Adrenal gland (tissue), 12 donors: ENCODE results near the gene ETFDH. TPM values are rescaled to one million over a fixed set of nuclear protein-coding genes. Genes with fewer than 3 reads are reported as not detected.

Experiments
- DNase-seq, 7 donors: peaks; one replicate each; pipeline ENCODE4 v3.0.0-alpha.2; 2019 to 2020
- H3K27ac ChIP-seq, 5 donors: fragments of 200-600 bp; sonication (generic) in 4 of 5; 1 replicate in 3 of 5; 2 replicates in 2 of 5; pipeline versions ENCODE4 v1.5.1 to v1.8.0; 2016 to 2020; ENCODE audit warnings: mild to moderate bottlenecking in 1 of 5
- H3K27me3 ChIP-seq: fragments of 200-600 bp; 2 replicates; pipeline ENCODE4 v1.8.0; 2021
- H3K36me3 ChIP-seq, 2 donors: fragments of 200-600 bp; replicated peaks in 1 of 2; 1 replicate in 1 of 2; 2 replicates in 1 of 2; pipeline versions ENCODE4 v1.5.1 to v1.8.0; 2018 to 2022
- H3K4me1 ChIP-seq, 2 donors: fragments of 200-600 bp; replicated peaks in 1 of 2; 1 replicate in 1 of 2; 2 replicates in 1 of 2; pipeline versions ENCODE4 v1.5.1 to v1.8.0; 2018 to 2021
- H3K4me3 ChIP-seq, 4 donors: fragments of 200-600 bp; sonication (generic) in 3 of 4; one replicate each; pipeline ENCODE4 v1.5.1; 2016 to 2018
- H3K9me3 ChIP-seq, 3 donors: fragments of 200-600 bp; sonication (generic) in 1 of 3; replicated peaks in 1 of 3; 1 replicate in 2 of 3; 2 replicates in 1 of 3; pipeline versions ENCODE4 v1.5.1 to v1.8.0; 2016 to 2021
- POLR2A ChIP-seq, 2 donors: fragments of 450-650 bp; IDR thresholded peaks; one replicate each; pipeline ENCODE4 v1.6.1; 2017; ENCODE audit warnings: antibody characterized with exemption in 2 of 2, mild to moderate bottlenecking in 2 of 2, moderate library complexity in 1 of 2
- WGBS, 4 donors: extraction: QIAGEN DNeasy Blood & Tissue Kit in 2 of 4; methylation state at CpG; one replicate each; pipeline versions ENCODE4 v1.1.5 to v1.1.7; 2013 to 2017; 5-methylcytosine and 5-hydroxymethylcytosine counted together
- intact Hi-C, 2 donors: fragments of 100-400 bp; cut with DNase I; formaldehyde crosslinking; loops; one replicate each; pipeline versions ENCODE4 v1.14.1 to v1.15.0; 2022 to 2023
- polyA plus RNA-seq, 3 donors: library from polyadenylated mRNA; stranded (reverse); fragments of 200-250 nt in 2 of 3; fragments of 350-450 nt in 1 of 3; fragmentation: Illumina TruSeq in 1 of 3; extraction: RNeasy Lipid Tissue Mini Kit (QIAGEN cat#74804) in 1 of 3; gene quantifications; one replicate each; pipeline ENCODE4 v1.2.3, GENCODE V29; 2013 to 2014
- total RNA-seq, 9 donors: library from RNA; depleted of rRNA in 4 of 9; stranded (reverse); fragments of >200 nt in 4 of 9; fragments of 120-200 nt in 1 of 9; fragmentation: NEBNext Ultra II Directional in 1 of 9; extraction: Animal tissue kit (Norgen Biotek cat#: 25700) in 1 of 9; gene quantifications; one replicate each; pipeline versions ENCODE4 v1.1.0 to v1.2.4, GENCODE V29; 2013 to 2023
- TF ChIP-seq, protein P1 (sequence below), 6 experiments: fragments of 450-650 bp in 4 of 6; fragments of 200-600 bp in 2 of 6; sonication (generic) in 1 of 6; IDR thresholded peaks; 1 replicate in 5 of 6; 2 replicates in 1 of 6; pipeline versions ENCODE4 v1.5.1 to v1.8.0; 2016 to 2021; ENCODE audit warnings: antibody characterized with exemption in 6 of 6, mild to moderate bottlenecking in 2 of 6, moderate library complexity in 1 of 6
- donor health status: healthy with polysubstance abuse.
- donor health status: Bipolar disorder and iron deficiency.
- donor health status: DM: yes; HTN: yes; CAD: no.
- donor health status: DM: no; HTN: no; CAD: no.
- donor health status: DM: no; HTN: no; CAD: no.
- donor health status: DM: yes; HTN: yes; CAD: no.

ETFDH gene
- total and polyA plus RNA-seq, 12 donors: 22.7 to 166 (median 86.4) TPM

DNA sequence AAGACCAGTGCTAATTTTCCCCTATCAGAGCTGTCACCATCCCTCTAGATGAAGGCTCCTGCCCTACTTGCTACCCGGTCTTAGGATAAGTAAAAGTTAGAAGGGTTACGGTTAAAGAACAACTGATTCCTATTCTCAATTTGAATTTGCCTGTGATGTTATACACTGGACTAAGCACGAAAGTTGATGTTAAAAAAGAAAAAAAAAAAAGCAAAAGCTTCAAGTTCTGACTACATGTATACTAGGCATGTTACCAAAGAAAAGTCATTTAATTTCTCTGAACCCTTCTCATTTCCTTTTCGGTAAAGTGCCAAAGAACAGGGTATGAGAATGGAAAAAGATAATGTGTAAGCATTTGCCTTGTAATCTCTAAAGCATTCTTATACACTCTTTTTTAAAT is 52.5 kb downstream of the ETFDH start:
- intact Hi-C loops: loop anchor here (5.0 to 10.0 kb wide), 2 partner anchors 463 to 480 kb away; no protein-coding TSS in a partner anchor

DNA sequence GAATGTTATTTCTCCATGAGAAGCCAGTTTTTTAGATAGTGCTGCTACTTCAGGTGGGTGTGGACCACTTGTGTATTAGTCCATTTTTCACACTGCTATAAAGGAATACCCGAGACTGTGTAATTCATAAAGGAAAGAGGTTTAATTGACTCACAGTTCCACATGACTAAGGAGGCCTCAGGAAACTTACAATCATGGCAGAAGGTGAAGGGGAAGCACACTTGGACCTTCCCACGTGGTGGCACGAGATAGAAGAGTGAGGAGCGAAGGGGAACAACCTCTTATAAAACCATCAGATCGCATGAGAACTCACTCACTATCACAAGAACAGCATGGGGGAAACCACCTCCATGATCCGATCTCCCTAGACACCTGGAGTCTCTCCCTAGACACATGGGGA is 54.5 kb downstream of the ETFDH start:
- H3K4me1 ChIP-seq: peaks cover 6 to 12% of the 10 kb centered on the region in 2 donors
- H3K27ac ChIP-seq: no peak overlapping the region
- no peak for TF ChIP-seq POLR2A (IDR thresholded peaks at IDR 0.05)
- TF ChIP-seq, protein P1, sequence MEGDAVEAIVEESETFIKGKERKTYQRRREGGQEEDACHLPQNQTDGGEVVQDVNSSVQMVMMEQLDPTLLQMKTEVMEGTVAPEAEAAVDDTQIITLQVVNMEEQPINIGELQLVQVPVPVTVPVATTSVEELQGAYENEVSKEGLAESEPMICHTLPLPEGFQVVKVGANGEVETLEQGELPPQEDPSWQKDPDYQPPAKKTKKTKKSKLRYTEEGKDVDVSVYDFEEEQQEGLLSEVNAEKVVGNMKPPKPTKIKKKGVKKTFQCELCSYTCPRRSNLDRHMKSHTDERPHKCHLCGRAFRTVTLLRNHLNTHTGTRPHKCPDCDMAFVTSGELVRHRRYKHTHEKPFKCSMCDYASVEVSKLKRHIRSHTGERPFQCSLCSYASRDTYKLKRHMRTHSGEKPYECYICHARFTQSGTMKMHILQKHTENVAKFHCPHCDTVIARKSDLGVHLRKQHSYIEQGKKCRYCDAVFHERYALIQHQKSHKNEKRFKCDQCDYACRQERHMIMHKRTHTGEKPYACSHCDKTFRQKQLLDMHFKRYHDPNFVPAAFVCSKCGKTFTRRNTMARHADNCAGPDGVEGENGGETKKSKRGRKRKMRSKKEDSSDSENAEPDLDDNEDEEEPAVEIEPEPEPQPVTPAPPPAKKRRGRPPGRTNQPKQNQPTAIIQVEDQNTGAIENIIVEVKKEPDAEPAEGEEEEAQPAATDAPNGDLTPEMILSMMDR (IDR thresholded peaks at IDR 0.05): no peak
- WGBS, 4 donors: 64 to 78% (median 68%) methylated on average over 6 of the region's 6 CpGs
- no peaks in the 10 kb centered on the region for H3K27me3 ChIP-seq
- no peaks in the 10 kb centered on the region for H3K36me3 ChIP-seq
- no peak for DNase-seq
- intact Hi-C loops: loop anchor here in 1 of 2 donors (10.0 kb wide), 1 partner anchor 478 kb away; no protein-coding TSS in a partner anchor
- no peaks in the 10 kb centered on the region for H3K9me3 ChIP-seq
- no peak overlapping the region for H3K4me3 ChIP-seq

More for the DNA sequence above, 52.5 kb downstream of the ETFDH start:
- WGBS, 4 donors: 83 to 89% (median 85%) methylated on average over 4 of the region's 4 CpGs
- peaks cover 0 to 9% of the 10 kb centered on the region in 2 donors for H3K36me3 ChIP-seq
- H3K4me1 ChIP-seq: peaks cover 6 to 13% of the 10 kb centered on the region in 2 donors
- no peak overlapping the region for H3K27ac ChIP-seq
- H3K27me3 ChIP-seq: no peaks in the 10 kb centered on the region
- no peak for DNase-seq
- TF ChIP-seq, protein P1 (IDR thresholded peaks at IDR 0.05): no peak
- no peak for TF ChIP-seq POLR2A (IDR thresholded peaks at IDR 0.05)
- H3K9me3 ChIP-seq: no peaks in the 10 kb centered on the region
- no peak overlapping the region for H3K4me3 ChIP-seq

DNA sequence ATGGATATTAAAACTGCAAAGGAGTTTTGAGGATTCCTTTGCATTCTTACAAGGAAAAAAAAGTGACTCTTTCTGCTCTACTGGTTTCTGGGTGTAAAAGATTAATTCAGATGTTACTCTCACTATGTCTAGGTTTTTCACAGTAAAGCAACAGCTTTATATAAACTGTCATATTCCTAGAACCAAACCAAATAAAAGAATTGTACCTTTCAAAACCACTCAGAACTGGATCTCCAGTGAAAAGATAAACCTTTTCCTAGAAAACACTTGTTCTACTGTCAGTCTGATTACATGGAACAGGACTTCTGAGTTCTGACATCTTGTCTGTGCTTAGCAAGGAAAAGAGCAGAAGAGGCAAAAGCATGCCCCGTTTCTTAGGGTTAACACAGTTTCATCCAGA is 56.1 kb downstream of the ETFDH start:
- DNase-seq: no peak
- Histone ChIP-seq H3K36me3 (no peaks in the 10 kb centered on the region), H3K4me3 (no peak overlapping the region), H3K9me3 (no peaks in the 10 kb centered on the region), H3K27ac (no peak overlapping the region), H3K27me3 (no peaks in the 10 kb centered on the region), H3K4me1 (peaks cover 0 to 4% of the 10 kb centered on the region in 2 donors)
- intact Hi-C loops: loop anchor here in 1 of 2 donors (10.0 kb wide), 1 partner anchor 477 kb away; no protein-coding TSS in a partner anchor
- 47 to 75% (median 49%) methylated on average over 1 of the region's 1 CpG for WGBS, 4 donors
- TF ChIP-seq, protein P1 (IDR thresholded peaks at IDR 0.05): no peak
- no peak for TF ChIP-seq POLR2A (IDR thresholded peaks at IDR 0.05)

DNA sequence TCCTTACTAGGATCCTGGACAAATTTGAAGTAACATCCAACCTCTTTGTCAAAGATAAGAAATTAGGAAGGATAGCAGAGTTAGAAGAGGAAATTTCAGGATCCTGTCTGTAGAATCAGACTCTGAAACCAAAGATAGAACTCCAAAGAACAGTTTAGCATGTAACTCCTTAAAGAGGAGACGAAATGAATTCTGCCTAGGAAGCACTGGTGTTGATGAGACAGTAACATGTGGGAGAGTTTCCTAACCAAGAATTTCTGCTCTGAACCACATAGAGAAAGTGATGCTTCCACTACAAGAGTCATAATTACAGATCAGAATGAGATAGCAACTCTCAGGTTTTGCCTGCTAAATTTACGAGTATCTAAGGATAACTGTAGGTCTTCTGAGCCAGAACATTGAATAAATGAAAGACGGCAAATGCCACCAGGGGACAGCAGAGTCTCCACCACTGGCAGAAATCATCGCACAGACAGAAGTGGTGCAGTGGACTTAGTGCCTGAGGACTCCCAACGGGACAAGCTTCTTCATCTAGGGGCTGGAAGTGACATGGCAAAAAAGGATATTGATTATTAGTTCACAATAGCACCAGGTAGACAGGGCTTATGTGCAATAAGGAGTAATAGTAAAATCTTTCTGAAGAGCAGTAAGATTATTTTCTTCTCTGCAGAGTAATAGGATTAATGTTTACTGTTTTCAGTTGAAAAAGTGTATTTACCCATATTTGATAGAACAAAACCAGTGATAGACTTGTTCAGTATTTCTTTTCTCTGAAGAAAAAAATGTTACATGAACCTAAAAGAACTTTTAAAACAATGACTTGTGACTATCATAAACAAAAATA is 57.8 kb downstream of the ETFDH start:
- TF ChIP-seq POLR2A (IDR thresholded peaks at IDR 0.05): no peak
- TF ChIP-seq, protein P1 (IDR thresholded peaks at IDR 0.05): peak; percentile 76 to 98 (median 94)
- WGBS, 4 donors: 17 to 19% (median 18%) methylated on average over 5 of the region's 5 CpGs

More for the DNA sequence above, 57.8 kb downstream of the ETFDH start:
- DNase-seq: peak; percentile 60 to 87 (median 73)
- Histone ChIP-seq H3K4me3 (no peak overlapping the region), H3K27me3 (no peaks in the 10 kb centered on the region), H3K4me1 (no peaks in the 10 kb centered on the region), H3K27ac (no peak overlapping the region), H3K9me3 (no peaks in the 10 kb centered on the region), H3K36me3 (no peaks in the 10 kb centered on the region)
- intact Hi-C loops: loop anchor here (2.0 to 10.0 kb wide), 3 partner anchors 35 to 475 kb away; no protein-coding TSS in a partner anchor
